Psoas muscle (tissue), 8 donors: ENCODE measurements around the gene FPR2. TPM values are rescaled to one million over a fixed set of nuclear protein-coding genes. Genes with fewer than 3 reads are reported as not detected.

Source experiments
- ATAC-seq, 4 donors: fragments of 200-7000 bp; cut with Tn5 transposase; one replicate each; pipeline ENCODE4 v1.9.1; 2020; ENCODE audit warnings: moderate library complexity in 3 of 4, mild to moderate bottlenecking in 2 of 4
- DNase-seq, 2 donors: peaks; one replicate each; pipeline ENCODE4 v3.0.0-alpha.2; 2020
- H3K27ac ChIP-seq: fragments of 200-600 bp; one replicate; pipeline ENCODE4 v1.8.0; 2022
- H3K27me3 ChIP-seq, 3 donors: fragments of 200-600 bp in 1 of 3; one replicate each; pipeline versions ENCODE4 v1.6.1 to v1.8.0; 2013 to 2022; ENCODE audit warnings: low read length in 2 of 3, mild to moderate bottlenecking in 2 of 3, moderate library complexity in 1 of 3; ENCODE audit not compliant: insufficient read depth in 3 of 3
- H3K36me3 ChIP-seq, 2 donors: fragments of 200-600 bp in 1 of 2; one replicate each; pipeline versions ENCODE4 v1.6.1 to v1.8.0; 2013 to 2022; ENCODE audit warnings: low read depth in 1 of 2, mild to moderate bottlenecking in 1 of 2, moderate library complexity in 1 of 2; ENCODE audit not compliant: insufficient read depth in 1 of 2
- H3K4me1 ChIP-seq: fragments of 200-600 bp; one replicate; pipeline ENCODE4 v1.8.0; 2022
- H3K4me3 ChIP-seq: fragments of 200-600 bp; one replicate; pipeline ENCODE4 v1.8.0; 2022; ENCODE audit warnings: mild to moderate bottlenecking
- H3K9me3 ChIP-seq: fragments of 200-600 bp; one replicate; pipeline ENCODE4 v1.8.0; 2022
- WGBS, 3 donors: extraction: QIAGEN DNeasy Blood & Tissue Kit; methylation state at CpG; one replicate each; pipeline versions ENCODE4 v1.1.6 to v1.1.7; 2013; 5-methylcytosine and 5-hydroxymethylcytosine counted together
- intact Hi-C, 2 donors: fragments of 100-400 bp; cut with DNase I; formaldehyde crosslinking; loops; one replicate each; pipeline versions ENCODE4 v1.11.0 to v1.14.2; 2022
- polyA plus RNA-seq, 3 donors: library from polyadenylated mRNA; stranded (reverse); fragments of 200-250 nt; gene quantifications; one replicate each; pipeline ENCODE4 v1.2.3, GENCODE V29; 2013
- total RNA-seq, 4 donors: library from RNA; stranded (reverse); fragmentation: NEBNext Ultra II Directional in 2 of 4; extraction: Animal tissue kit (Norgen Biotek cat#: 25700) in 2 of 4; gene quantifications; one replicate each; pipeline versions ENCODE4 v1.2.1 to v1.2.4, GENCODE V29; 2021 to 2023
- TF ChIP-seq, protein P1 (sequence below): fragments of 200-600 bp; IDR thresholded peaks from one replicate; pipeline ENCODE4 v1.8.0; 2022; ENCODE audit warnings: antibody characterized with exemption
- donor health status: healthy with polysubstance abuse.
- donor health status: DM: no; HTN: no; CAD: no; lungs with moderate emphysema.
- donor health status: Bipolar disorder and iron deficiency.
- donor health status: healthy.
- donor health status: DM: yes; HTN: yes; CAD: no.
- donor health status: DM: no; HTN: no; CAD: no.
- donor health status: DM: no; HTN: no; CAD: no.
- donor health status: DM: yes; HTN: yes; CAD: no.

FPR2 gene
- total and polyA plus RNA-seq, 7 donors = 0.06 to 0.98 (median 0.30) TPM

DNA sequence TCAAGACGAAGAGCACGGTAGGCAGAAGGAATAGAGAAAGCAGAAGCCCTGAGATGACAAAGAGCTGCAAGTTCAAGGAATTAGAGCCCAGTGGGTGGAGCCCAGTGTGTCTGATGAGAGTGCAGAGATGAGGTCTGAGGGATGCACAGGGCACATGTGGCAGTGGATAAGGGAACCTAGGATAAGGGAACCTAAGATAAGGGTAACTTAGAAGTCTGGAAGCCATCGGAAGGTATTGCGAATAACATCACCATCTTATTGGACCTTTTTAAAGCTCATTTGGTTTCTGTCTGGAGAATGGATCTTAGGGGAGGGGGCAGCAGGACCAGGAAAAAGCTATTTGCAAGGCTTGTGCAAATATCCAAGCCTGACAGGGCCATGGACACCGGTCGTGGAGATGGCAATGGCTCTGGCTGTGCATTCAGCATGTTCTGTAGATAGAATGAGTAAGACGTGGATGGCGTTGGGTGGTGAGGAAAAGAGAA is 35.3 kb downstream of the FPR2 start:
- peaks cover 0 to 3% (median 3%) of the 10 kb centered on the region in 3 donors for H3K27me3 ChIP-seq
- peak overlapping the region; percentile 28 for H3K4me3 ChIP-seq
- ATAC-seq = no peak
- no peak for DNase-seq
- no peaks in the 10 kb centered on the region for H3K4me1 ChIP-seq
- 81 to 85% (median 81%) methylated on average over 8 of the region's 8 CpGs for WGBS, 3 donors
- no peak overlapping the region for H3K27ac ChIP-seq
- H3K9me3 ChIP-seq = no peaks in the 10 kb centered on the region
- H3K36me3 ChIP-seq = no peaks in the 10 kb centered on the region
- TF ChIP-seq, protein P1, sequence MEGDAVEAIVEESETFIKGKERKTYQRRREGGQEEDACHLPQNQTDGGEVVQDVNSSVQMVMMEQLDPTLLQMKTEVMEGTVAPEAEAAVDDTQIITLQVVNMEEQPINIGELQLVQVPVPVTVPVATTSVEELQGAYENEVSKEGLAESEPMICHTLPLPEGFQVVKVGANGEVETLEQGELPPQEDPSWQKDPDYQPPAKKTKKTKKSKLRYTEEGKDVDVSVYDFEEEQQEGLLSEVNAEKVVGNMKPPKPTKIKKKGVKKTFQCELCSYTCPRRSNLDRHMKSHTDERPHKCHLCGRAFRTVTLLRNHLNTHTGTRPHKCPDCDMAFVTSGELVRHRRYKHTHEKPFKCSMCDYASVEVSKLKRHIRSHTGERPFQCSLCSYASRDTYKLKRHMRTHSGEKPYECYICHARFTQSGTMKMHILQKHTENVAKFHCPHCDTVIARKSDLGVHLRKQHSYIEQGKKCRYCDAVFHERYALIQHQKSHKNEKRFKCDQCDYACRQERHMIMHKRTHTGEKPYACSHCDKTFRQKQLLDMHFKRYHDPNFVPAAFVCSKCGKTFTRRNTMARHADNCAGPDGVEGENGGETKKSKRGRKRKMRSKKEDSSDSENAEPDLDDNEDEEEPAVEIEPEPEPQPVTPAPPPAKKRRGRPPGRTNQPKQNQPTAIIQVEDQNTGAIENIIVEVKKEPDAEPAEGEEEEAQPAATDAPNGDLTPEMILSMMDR = no peak
- intact Hi-C loops = no loop called here

DNA sequence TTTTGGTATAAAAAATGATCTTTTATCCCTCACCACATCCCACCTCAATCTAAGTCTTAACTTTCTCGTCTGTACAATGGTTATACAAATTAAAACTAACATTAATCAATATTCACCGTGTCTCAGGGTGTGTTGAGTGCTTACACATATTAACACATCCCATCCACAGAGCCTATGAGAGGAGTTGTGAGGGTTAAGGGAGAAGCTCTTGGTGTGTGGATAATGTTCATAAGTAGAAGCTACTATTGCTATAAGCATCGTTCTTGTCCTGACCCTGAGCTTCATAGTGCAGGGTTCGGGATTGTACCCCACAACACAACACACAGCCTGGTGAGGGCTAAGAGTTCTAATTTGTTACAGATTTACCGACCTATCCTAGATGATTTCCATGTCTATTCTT is 36.5 kb downstream of the FPR2 start:
- H3K4me1 ChIP-seq = no peaks in the 10 kb centered on the region
- peaks cover 0 to 3% (median 3%) of the 10 kb centered on the region in 3 donors for H3K27me3 ChIP-seq
- WGBS, 3 donors = 70 to 77% (median 73%) methylated on average over 5 of the region's 5 CpGs
- no peaks in the 10 kb centered on the region for H3K36me3 ChIP-seq
- ATAC-seq = no peak
- H3K9me3 ChIP-seq = no peaks in the 10 kb centered on the region
- intact Hi-C loops = no loop called here
- TF ChIP-seq, protein P1 = no peak
- H3K27ac ChIP-seq = no peak overlapping the region
- H3K4me3 ChIP-seq = peak overlapping the region; percentile 28
- no peak for DNase-seq

DNA sequence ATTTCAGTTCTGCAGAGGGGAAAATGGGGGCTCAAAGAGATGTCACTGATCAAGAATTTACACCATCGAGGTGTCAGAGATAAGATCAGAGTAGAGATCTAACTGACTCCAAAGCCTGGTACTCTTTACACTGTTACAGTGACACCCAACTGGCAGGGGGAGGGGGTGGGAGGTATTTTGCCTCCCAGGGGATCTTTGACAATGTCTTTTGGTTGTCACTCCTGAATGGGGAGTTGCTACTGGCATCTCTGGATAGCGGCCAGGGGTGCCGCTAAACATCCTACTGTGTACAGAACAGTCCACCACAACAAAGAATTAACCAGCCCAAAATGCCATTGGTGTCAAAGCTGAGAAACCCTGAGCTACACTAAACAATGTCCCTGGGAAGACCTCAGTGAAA is 37.1 kb downstream of the FPR2 start:
- DNase-seq = no peak
- Histone ChIP-seq H3K4me1 (no peaks in the 10 kb centered on the region), H3K4me3 (no peak overlapping the region), H3K27me3 (peaks cover 0 to 3% (median 3%) of the 10 kb centered on the region in 3 donors), H3K36me3 (no peaks in the 10 kb centered on the region), H3K27ac (no peak overlapping the region), H3K9me3 (no peaks in the 10 kb centered on the region)
- WGBS, 3 donors = 80 to 93% (median 83%) methylated on average over 3 of the region's 3 CpGs
- ATAC-seq = no peak
- intact Hi-C loops = no loop called here
- TF ChIP-seq, protein P1 = no peak

DNA sequence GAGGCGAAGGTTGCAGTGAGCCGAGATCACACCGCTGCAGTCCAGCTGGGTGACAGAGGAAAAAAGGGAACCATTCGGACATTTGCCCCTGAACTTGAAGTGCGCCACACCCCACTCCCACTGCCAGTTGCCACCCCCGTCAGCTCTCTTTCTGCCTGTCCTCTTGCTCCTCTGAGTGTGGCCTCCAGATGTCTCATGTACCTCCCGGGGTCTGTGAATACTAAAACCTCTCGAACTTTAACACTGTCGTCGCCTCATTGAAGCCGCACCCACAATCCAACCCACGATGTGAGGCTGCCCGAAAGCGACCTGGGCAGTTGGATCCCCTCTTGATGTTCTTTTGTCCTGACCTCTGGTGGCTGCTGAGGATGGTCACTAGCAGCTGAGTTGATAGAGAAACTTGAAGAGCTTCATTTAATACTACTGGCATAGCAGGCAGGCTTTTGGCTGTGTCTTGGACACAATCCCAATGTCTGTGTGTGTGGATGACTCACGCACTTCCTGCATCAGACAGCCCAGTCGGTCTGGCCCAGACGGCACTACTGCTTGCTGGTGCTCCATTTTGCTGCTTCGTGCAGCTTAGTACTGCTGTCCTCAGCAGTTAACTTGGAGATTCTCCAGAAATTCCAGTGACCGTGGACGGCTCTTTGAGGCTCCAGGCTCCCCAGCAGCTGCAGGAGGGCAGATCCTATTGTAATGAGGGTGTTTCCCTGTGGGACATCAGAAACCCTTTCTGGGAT is 38.2 kb downstream of the FPR2 start:
- H3K36me3 ChIP-seq = no peaks in the 10 kb centered on the region
- peak; percentile 57 to 86 (median 76) for ATAC-seq
- DNase-seq = peak; percentile 73 to 83
- H3K27ac ChIP-seq = peak overlapping the region; percentile 41
- 35 to 44% (median 40%) methylated on average over 20 of the region's 20 CpGs for WGBS, 3 donors
- no peaks in the 10 kb centered on the region for H3K4me1 ChIP-seq
- TF ChIP-seq, protein P1 = no peak
- intact Hi-C loops = no loop called here
- H3K27me3 ChIP-seq = peaks cover 0 to 3% (median 3%) of the 10 kb centered on the region in 3 donors
- H3K4me3 ChIP-seq = no peak overlapping the region
- no peaks in the 10 kb centered on the region for H3K9me3 ChIP-seq
